ENCODE results near the gene LTBP1.
"Not testable (repeated sequence)": the region's sequence is repeated elsewhere in the genome, so short reads cannot be mapped to it uniquely, and the experiment has no call there.

LTBP1 gene

GRCh38 chr2:33042819-33043218, 96.1 kb downstream of the LTBP1 start:
- no peak for DNase-seq (ENCODE audit: low read depth in 2 of 2)

- no peak for DNase-seq (ENCODE audit: low read depth in 2 of 2)
Measured at GRCh38 chr2:33047939-33048338, 101.2 kb downstream of the LTBP1 start.

- no peak for DNase-seq (ENCODE audit: low read depth in 2 of 2)
Measured at GRCh38 chr2:33051586-33052360, 105.0 kb downstream of the LTBP1 start.

- no peak for DNase-seq (ENCODE audit: low read depth in 2 of 2)
Measured at GRCh38 chr2:33052361-33052735, 105.6 kb downstream of the LTBP1 start.

- not testable (repeated sequence) for DNase-seq (ENCODE audit: low read depth in 2 of 2)
Measured at GRCh38 chr2:33052795-33053194, 106.0 kb downstream of the LTBP1 start.

- DNase-seq (ENCODE audit: low read depth in 2 of 2): no peak
Measured at GRCh38 chr2:33056170-33056569, 109.4 kb downstream of the LTBP1 start.

- not testable (repeated sequence) for DNase-seq (ENCODE audit: low read depth in 2 of 2)
Measured at GRCh38 chr2:33057307-33058028, 110.7 kb downstream of the LTBP1 start.

GRCh38 chr2:33058716-33059470, 112.1 kb downstream of the LTBP1 start:
- DNase-seq (ENCODE audit: low read depth in 2 of 2): no peak

- DNase-seq (ENCODE audit: low read depth in 2 of 2): no peak
Measured at GRCh38 chr2:33059471-33060156, 112.9 kb downstream of the LTBP1 start.

- DNase-seq (ENCODE audit: low read depth in 2 of 2): no peak
Measured at GRCh38 chr2:33060405-33060804, 113.7 kb downstream of the LTBP1 start.

- DNase-seq (ENCODE audit: low read depth in 2 of 2): no peak
Measured at GRCh38 chr2:33062665-33063250, 116.0 kb downstream of the LTBP1 start.

- DNase-seq (ENCODE audit: low read depth in 2 of 2): no peak
Measured at GRCh38 chr2:33064349-33064801, 117.6 kb downstream of the LTBP1 start.

- no peak for DNase-seq (ENCODE audit: low read depth in 2 of 2)
Measured at GRCh38 chr2:33067598-33067997, 120.8 kb downstream of the LTBP1 start.

- DNase-seq (ENCODE audit: low read depth in 2 of 2): no peak
Measured at GRCh38 chr2:33068261-33068660, 121.5 kb downstream of the LTBP1 start.

GRCh38 chr2:33069894-33070651, 123.3 kb downstream of the LTBP1 start:
- peak; percentile 29 to 55 for DNase-seq (ENCODE audit: low read depth in 2 of 2)

- DNase-seq (ENCODE audit: low read depth in 2 of 2): no peak
Measured at GRCh38 chr2:33071591-33071990, 124.8 kb downstream of the LTBP1 start.

GRCh38 chr2:33072614-33073013, 125.9 kb downstream of the LTBP1 start:
- no peak for DNase-seq (ENCODE audit: low read depth in 2 of 2)

GRCh38 chr2:33073018-33073417, 126.3 kb downstream of the LTBP1 start:
- no peak for DNase-seq (ENCODE audit: low read depth in 2 of 2)

GRCh38 chr2:33074197-33074596, 127.4 kb downstream of the LTBP1 start:
- no peak for DNase-seq (ENCODE audit: low read depth in 2 of 2)

- no peak for DNase-seq (ENCODE audit: low read depth in 2 of 2)
Measured at GRCh38 chr2:33077311-33077710, 130.6 kb downstream of the LTBP1 start.

- no peak for DNase-seq (ENCODE audit: low read depth in 2 of 2)
Measured at GRCh38 chr2:33077844-33078243, 131.1 kb downstream of the LTBP1 start.
